ENCODE data around the gene MEIS1.

Gene MEIS1

DNA sequence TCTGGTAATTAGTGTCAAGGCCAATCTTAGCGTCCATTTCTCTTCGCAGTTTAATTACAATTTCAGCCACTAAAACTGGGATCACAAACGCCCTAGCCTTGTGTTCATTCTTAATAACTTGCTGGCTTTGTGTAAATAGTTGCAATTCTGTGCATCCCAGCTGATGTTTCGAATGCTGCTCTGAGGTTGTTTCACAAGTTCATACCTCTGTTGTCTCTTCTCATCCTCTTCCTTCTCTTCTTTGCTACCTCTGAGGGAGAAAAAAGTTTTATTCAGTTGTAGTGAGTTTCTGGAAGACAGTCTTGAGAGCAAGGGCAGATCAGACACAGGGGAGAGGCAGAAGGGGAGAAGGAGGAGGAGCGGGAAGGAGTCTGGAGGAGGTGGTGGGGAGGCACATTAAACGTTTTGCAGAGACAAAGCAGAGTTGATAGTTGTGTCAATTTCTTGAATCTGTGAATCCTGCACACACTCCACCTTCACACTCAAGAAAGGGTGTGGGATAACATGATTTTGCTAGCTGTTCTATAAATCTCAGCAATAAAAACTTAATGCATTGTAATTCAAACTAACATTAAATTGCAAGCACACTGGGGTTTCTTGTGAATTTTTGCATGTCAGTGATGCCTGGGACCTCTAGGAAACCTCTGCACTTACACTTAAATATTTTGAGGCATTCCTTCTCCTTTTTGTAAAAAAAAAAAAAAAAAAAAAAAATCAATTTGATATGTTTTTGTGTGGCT, 6.8 kb downstream of the MEIS1 start:
- Histone ChIP-seq H3K4me3 (ENCODE audit: low read depth, low read length) (no peak overlapping the region), H3K36me3 (ENCODE audit: control insufficient read depth, insufficient read depth, low read length) (no peaks in the 10 kb centered on the region), H3K27me3 (ENCODE audit: control insufficient read depth, insufficient read depth, low read length) (peaks cover 90% of the 10 kb centered on the region), H3K4me1 (ENCODE audit: control insufficient read depth, insufficient read depth, low read length) (peaks cover 40% of the 10 kb centered on the region), H3K9ac (ENCODE audit: low read depth, low read length) (no peak overlapping the region), H3K9me3 (ENCODE audit: control insufficient read depth, insufficient read depth, low read length) (no peaks in the 10 kb centered on the region)

DNA sequence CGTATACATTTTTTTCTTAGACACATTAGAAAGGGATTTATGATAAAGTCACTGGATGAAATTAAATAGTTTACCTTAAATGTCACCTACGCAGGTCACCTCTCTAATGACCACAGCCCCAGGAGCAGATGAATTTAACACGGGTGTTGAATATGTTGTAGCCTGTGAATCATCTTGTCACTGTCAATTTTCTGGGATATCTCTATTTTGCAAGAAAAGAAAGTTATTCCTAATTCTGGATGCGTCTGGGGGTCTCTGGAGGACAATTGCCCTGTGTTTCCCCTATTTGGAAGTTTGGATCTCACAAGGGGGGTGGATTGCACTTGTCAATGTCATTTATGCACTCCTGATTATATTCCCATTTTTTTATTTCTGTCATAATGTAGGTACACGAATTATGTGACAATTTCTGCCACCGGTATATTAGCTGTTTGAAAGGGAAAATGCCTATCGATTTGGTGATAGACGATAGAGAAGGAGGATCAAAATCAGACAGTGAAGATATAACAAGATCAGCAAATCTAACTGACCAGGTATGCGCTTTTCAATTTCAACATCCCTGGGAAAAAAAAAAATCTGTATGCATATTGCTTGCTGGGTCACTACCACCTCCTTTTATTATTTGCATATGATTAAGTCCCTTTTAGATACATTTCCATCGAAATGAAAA, 7.7 kb downstream of the MEIS1 start:
- H3K9ac ChIP-seq (ENCODE audit: low read depth, low read length) = no peak overlapping the region

DNA sequence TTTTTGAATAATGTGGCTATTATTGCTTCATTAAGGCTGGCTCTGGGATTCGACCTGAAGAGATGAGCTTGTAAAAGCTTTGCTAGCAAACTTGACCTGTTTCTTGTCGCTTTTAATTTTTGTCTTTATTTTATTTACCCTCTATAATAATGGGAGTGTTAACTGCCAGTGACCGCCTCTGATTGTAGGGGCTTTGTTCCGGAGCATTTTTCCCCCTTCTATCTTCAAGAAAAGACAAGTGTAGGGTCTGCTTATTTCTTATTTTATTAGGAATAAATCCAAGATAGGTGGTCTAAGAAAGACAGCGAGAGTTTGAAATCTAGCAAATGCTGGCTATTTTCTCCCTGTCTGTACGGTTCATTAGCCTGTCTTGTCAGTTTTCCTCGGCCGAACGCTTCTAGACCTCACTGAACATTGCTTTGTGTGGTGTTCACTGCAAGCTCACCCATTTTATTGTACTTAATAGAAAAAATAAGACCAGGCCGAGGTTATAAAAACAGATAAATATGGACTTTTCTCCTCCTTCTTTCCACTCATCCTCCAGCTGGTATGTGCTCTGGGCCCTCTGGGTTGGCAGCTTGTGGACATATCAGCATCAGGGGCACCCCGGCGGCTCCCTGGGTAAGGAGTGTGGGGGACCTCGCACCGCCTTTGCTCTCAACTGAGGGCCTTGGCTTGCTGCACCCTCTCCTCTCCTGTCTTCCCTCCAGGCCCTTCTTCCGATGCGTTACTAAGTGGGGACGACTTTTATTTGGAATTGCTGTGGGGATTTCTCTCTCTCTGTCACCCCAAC, 8.5 kb downstream of the MEIS1 start:
- Histone ChIP-seq H3K4me1 (ENCODE audit: control insufficient read depth, insufficient read depth, low read length) (peaks cover 39% of the 10 kb centered on the region), H3K36me3 (ENCODE audit: control insufficient read depth, insufficient read depth, low read length) (no peaks in the 10 kb centered on the region), H3K27me3 (ENCODE audit: control insufficient read depth, insufficient read depth, low read length) (peaks cover 87% of the 10 kb centered on the region), H3K9ac (ENCODE audit: low read depth, low read length) (no peak overlapping the region), H3K4me3 (ENCODE audit: low read depth, low read length) (peak overlapping the region; percentile 15), H3K9me3 (ENCODE audit: control insufficient read depth, insufficient read depth, low read length) (no peaks in the 10 kb centered on the region)

More for the DNA sequence above, 7.7 kb downstream of the MEIS1 start:
- Histone ChIP-seq H3K27me3 (ENCODE audit: control insufficient read depth, insufficient read depth, low read length) (peaks cover 90% of the 10 kb centered on the region), H3K36me3 (ENCODE audit: control insufficient read depth, insufficient read depth, low read length) (no peaks in the 10 kb centered on the region), H3K4me1 (ENCODE audit: control insufficient read depth, insufficient read depth, low read length) (peaks cover 42% of the 10 kb centered on the region), H3K9me3 (ENCODE audit: control insufficient read depth, insufficient read depth, low read length) (no peaks in the 10 kb centered on the region), H3K4me3 (ENCODE audit: low read depth, low read length) (no peak overlapping the region)

GRCh38 chr2:66443979-66444861, 9.3 kb downstream of the MEIS1 start:
- Histone ChIP-seq H3K36me3 (ENCODE audit: control insufficient read depth, insufficient read depth, low read length) (no peaks in the 10 kb centered on the region), H3K9ac (ENCODE audit: low read depth, low read length) (no peak overlapping the region), H3K4me3 (ENCODE audit: low read depth, low read length) (peak overlapping the region; percentile 15), H3K9me3 (ENCODE audit: control insufficient read depth, insufficient read depth, low read length) (no peaks in the 10 kb centered on the region), H3K27me3 (ENCODE audit: control insufficient read depth, insufficient read depth, low read length) (peaks cover 82% of the 10 kb centered on the region), H3K4me1 (ENCODE audit: control insufficient read depth, insufficient read depth, low read length) (peaks cover 38% of the 10 kb centered on the region)

- Histone ChIP-seq H3K4me3 (ENCODE audit: low read depth, low read length) (peak overlapping the region; percentile 68), H3K9me3 (ENCODE audit: control insufficient read depth, insufficient read depth, low read length) (no peaks in the 10 kb centered on the region), H3K4me1 (ENCODE audit: control insufficient read depth, insufficient read depth, low read length) (peaks cover 34% of the 10 kb centered on the region), H3K9ac (ENCODE audit: low read depth, low read length) (no peak overlapping the region), H3K27me3 (ENCODE audit: control insufficient read depth, insufficient read depth, low read length) (peaks cover 71% of the 10 kb centered on the region), H3K36me3 (ENCODE audit: control insufficient read depth, insufficient read depth, low read length) (no peaks in the 10 kb centered on the region)
Observed at GRCh38 chr2:66445076-66445924, 10.4 kb downstream of the MEIS1 start.

DNA sequence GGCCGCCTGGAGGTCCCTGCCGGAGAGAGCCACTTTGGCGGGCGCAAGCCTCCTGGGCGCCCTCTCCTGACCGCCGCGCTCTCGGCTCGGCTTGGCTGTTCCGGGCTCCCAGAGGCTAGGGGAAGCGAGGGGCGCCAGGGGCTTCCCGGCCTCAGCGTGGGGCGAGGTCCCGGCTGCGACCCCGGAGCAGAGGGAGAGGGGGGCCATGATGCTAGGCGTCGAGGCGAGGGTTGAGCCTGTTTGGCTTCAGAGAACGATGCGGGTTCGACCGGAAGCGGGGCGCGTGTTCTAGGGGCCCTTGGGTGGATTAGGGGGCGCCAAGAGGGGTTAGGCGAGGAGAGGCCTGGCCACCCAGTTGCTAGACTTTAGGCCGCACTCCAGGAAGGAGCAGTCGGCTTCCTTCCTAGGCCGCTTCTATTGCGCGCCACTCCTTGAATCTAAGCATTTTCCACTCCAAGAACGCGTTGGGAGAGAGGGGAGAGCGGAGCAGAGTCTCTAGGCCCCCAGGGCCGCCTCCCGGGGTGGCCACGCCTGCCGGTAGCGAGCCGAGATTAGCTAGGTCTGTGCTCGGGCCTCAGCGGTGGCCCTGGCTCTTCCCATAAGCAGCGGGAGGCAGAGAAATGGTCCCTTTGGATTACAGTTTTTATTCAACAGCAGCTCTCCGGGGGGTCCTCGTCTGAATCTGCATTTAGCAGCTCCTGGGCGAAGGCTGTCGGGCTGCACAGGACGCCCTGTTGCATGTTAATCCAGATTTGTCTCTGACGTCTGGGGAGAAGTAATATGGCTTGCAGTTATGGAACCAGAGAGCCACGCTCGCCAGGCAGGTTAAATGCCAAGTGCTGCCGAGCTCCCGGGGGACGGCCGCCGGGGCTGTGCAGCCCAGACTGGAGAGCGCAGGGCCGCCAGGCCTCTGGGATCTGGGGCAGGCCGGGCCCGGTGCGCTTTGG, 11.3 kb downstream of the MEIS1 start:
- H3K36me3 ChIP-seq (ENCODE audit: control insufficient read depth, insufficient read depth, low read length) = no peaks in the 10 kb centered on the region
- no peaks in the 10 kb centered on the region for H3K9me3 ChIP-seq (ENCODE audit: control insufficient read depth, insufficient read depth, low read length)
- peaks cover 62% of the 10 kb centered on the region for H3K27me3 ChIP-seq (ENCODE audit: control insufficient read depth, insufficient read depth, low read length)
- H3K9ac ChIP-seq (ENCODE audit: low read depth, low read length) = no peak overlapping the region
- peaks cover 30% of the 10 kb centered on the region for H3K4me1 ChIP-seq (ENCODE audit: control insufficient read depth, insufficient read depth, low read length)
- peak overlapping the region; percentile 68 for H3K4me3 ChIP-seq (ENCODE audit: low read depth, low read length)

DNA sequence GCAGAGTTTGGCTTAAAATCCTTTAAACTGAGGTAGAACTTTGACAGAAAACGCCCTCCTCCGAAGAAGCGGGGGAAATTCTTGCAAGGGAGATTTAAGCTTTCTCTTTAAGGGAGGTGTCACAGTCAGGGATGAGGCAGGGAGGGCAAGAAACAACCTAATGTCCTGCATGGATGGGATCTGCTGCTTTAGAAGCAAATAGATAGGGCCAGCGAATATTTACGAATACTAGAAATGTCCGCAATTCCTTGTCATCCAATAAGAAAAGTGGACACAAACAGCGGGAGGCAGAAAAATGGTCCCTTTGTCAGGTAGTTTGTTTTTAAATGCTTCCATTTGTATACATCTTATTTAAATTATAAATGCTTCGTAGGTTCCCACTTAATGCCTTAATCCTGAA, 12.0 kb downstream of the MEIS1 start:
- peak overlapping the region; percentile 68 for H3K4me3 ChIP-seq (ENCODE audit: low read depth, low read length)
- H3K27me3 ChIP-seq (ENCODE audit: control insufficient read depth, insufficient read depth, low read length) = peaks cover 55% of the 10 kb centered on the region
- H3K4me1 ChIP-seq (ENCODE audit: control insufficient read depth, insufficient read depth, low read length) = peaks cover 22% of the 10 kb centered on the region
- no peaks in the 10 kb centered on the region for H3K9me3 ChIP-seq (ENCODE audit: control insufficient read depth, insufficient read depth, low read length)
- no peak overlapping the region for H3K9ac ChIP-seq (ENCODE audit: low read depth, low read length)
- no peaks in the 10 kb centered on the region for H3K36me3 ChIP-seq (ENCODE audit: control insufficient read depth, insufficient read depth, low read length)

DNA sequence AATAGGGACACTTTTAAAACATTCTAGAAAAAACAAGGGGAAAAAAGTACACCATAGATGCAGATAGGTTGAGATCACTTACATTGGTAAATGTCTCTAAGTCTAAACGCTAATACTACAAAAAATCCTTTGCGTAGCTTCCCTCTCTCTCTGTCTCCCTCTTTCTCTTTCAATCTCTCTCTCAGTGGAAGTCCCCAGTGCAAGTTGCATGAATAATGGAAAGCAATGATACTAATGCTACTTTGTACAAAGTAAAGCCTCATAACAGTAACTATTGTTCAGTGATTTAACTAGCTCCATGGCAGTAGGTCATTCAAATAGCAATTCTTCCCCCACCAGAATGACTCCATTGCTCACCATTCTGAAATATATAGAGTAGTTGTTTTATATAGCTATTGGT, 12.8 kb downstream of the MEIS1 start:
- Histone ChIP-seq H3K36me3 (ENCODE audit: control insufficient read depth, insufficient read depth, low read length) (no peaks in the 10 kb centered on the region), H3K4me3 (ENCODE audit: low read depth, low read length) (no peak overlapping the region), H3K4me1 (ENCODE audit: control insufficient read depth, insufficient read depth, low read length) (peaks cover 21% of the 10 kb centered on the region), H3K9ac (ENCODE audit: low read depth, low read length) (no peak overlapping the region), H3K27me3 (ENCODE audit: control insufficient read depth, insufficient read depth, low read length) (peaks cover 48% of the 10 kb centered on the region), H3K9me3 (ENCODE audit: control insufficient read depth, insufficient read depth, low read length) (no peaks in the 10 kb centered on the region)

GRCh38 chr2:66448136-66448991, 13.4 kb downstream of the MEIS1 start:
- no peak overlapping the region for H3K9ac ChIP-seq (ENCODE audit: low read depth, low read length)

More at GRCh38 chr2:66448136-66448991, 13.4 kb downstream of the MEIS1 start:
- H3K4me1 ChIP-seq (ENCODE audit: control insufficient read depth, insufficient read depth, low read length) = peaks cover 17% of the 10 kb centered on the region
- peaks cover 41% of the 10 kb centered on the region for H3K27me3 ChIP-seq (ENCODE audit: control insufficient read depth, insufficient read depth, low read length)
- no peaks in the 10 kb centered on the region for H3K36me3 ChIP-seq (ENCODE audit: control insufficient read depth, insufficient read depth, low read length)
- no peak overlapping the region for H3K4me3 ChIP-seq (ENCODE audit: low read depth, low read length)
- no peaks in the 10 kb centered on the region for H3K9me3 ChIP-seq (ENCODE audit: control insufficient read depth, insufficient read depth, low read length)

Measured in iPS-15b (cell line).